GM18907 (cell line): Measurements from ENCODE around the gene MAST4.
A peak's percentile ranks its signal among the peaks of the same experiment; 100 is the strongest.
"Not testable (repeated sequence)": the region's sequence is repeated elsewhere in the genome, so short reads cannot be mapped to it uniquely, and the experiment has no call there.

ENCODE experiments used
- ATAC-seq: cut with Tn5 transposase; IDR thresholded peaks from one replicate; pipeline ENCODE4 v1.9.1; 2021; ENCODE audit warnings: mild to moderate bottlenecking, moderate library complexity; ENCODE audit not compliant: unreplicated experiment

MAST4 gene

GRCh38 chr5:66694036-66694435, 97.8 kb downstream of the MAST4 start:
- ATAC-seq: no peak

- ATAC-seq: not testable (repeated sequence)
These were observed 99.6 kb downstream of the MAST4 start for GRCh38 chr5:66695840-66696239.

- no peak for ATAC-seq
These were observed 101.8 kb downstream of the MAST4 start for GRCh38 chr5:66697796-66698564.

GRCh38 chr5:66701244-66701643, 105.1 kb downstream of the MAST4 start:
- peak; percentile 58 for ATAC-seq

- ATAC-seq: no peak
These were observed 106.2 kb downstream of the MAST4 start for GRCh38 chr5:66702426-66702825.

- no peak for ATAC-seq
These were observed 108.7 kb downstream of the MAST4 start for GRCh38 chr5:66704790-66705425.

- no peak for ATAC-seq
These were observed 112.2 kb downstream of the MAST4 start for GRCh38 chr5:66708368-66708767.

GRCh38 chr5:66710557-66711088, 114.4 kb downstream of the MAST4 start:
- ATAC-seq: no peak

GRCh38 chr5:66713998-66714397, 117.8 kb downstream of the MAST4 start:
- ATAC-seq: no peak

- ATAC-seq: no peak
These were observed 121.5 kb downstream of the MAST4 start for GRCh38 chr5:66717455-66718373.

GRCh38 chr5:66718374-66719002, 122.3 kb downstream of the MAST4 start:
- no peak for ATAC-seq

- ATAC-seq: no peak
These were observed 124.6 kb downstream of the MAST4 start for GRCh38 chr5:66720780-66721179.

- no peak for ATAC-seq
These were observed 126.5 kb downstream of the MAST4 start for GRCh38 chr5:66722686-66723085.

- no peak for ATAC-seq
These were observed 128.4 kb downstream of the MAST4 start for GRCh38 chr5:66724349-66725139.

GRCh38 chr5:66727630-66728029, 131.4 kb downstream of the MAST4 start:
- ATAC-seq: no peak

GRCh38 chr5:66728049-66728448, 131.9 kb downstream of the MAST4 start:
- ATAC-seq: no peak

GRCh38 chr5:66737096-66737495, 140.9 kb downstream of the MAST4 start:
- ATAC-seq: no peak

GRCh38 chr5:66738136-66738535, 141.9 kb downstream of the MAST4 start:
- ATAC-seq: no peak

GRCh38 chr5:66739021-66739420, 142.8 kb downstream of the MAST4 start:
- no peak for ATAC-seq

GRCh38 chr5:66739951-66740350, 143.8 kb downstream of the MAST4 start:
- no peak for ATAC-seq
